ENCODE data around the gene GRIN2A. TPM values are rescaled to one million over a fixed set of nuclear protein-coding genes. Genes with fewer than 3 reads are reported as not detected.

Gene GRIN2A
- total RNA-seq, 1 donor from 2014 or later: not detected

DNA sequence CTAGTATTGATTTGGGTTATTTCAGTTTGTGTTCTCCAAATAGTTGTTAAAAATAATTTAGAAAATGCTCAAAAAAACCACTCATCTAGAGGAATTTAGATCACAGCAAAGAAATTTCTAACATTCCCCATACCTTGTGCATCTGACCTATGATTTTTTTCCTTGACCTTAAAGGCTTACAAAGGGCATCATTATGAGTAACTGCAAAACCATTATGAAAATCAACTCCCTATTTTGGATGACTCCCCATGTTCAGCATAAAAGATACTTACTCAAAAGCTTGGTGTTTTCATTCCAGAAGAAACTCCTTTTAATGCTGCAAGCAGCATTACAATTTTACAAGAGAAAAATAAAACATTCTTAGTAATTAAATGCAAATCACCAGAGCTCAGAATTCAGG lies 83.2 kb downstream of the GRIN2A start:
- DNase-seq (ENCODE audit: low read depth): no peak
- TF ChIP-seq, protein P1, sequence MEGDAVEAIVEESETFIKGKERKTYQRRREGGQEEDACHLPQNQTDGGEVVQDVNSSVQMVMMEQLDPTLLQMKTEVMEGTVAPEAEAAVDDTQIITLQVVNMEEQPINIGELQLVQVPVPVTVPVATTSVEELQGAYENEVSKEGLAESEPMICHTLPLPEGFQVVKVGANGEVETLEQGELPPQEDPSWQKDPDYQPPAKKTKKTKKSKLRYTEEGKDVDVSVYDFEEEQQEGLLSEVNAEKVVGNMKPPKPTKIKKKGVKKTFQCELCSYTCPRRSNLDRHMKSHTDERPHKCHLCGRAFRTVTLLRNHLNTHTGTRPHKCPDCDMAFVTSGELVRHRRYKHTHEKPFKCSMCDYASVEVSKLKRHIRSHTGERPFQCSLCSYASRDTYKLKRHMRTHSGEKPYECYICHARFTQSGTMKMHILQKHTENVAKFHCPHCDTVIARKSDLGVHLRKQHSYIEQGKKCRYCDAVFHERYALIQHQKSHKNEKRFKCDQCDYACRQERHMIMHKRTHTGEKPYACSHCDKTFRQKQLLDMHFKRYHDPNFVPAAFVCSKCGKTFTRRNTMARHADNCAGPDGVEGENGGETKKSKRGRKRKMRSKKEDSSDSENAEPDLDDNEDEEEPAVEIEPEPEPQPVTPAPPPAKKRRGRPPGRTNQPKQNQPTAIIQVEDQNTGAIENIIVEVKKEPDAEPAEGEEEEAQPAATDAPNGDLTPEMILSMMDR (conservative IDR thresholded peaks at IDR 0.05; ENCODE audit: low read depth, low read length): no peak
- H3K4me3 ChIP-seq (ENCODE audit: low read depth, low read length): no peak overlapping the region

DNA sequence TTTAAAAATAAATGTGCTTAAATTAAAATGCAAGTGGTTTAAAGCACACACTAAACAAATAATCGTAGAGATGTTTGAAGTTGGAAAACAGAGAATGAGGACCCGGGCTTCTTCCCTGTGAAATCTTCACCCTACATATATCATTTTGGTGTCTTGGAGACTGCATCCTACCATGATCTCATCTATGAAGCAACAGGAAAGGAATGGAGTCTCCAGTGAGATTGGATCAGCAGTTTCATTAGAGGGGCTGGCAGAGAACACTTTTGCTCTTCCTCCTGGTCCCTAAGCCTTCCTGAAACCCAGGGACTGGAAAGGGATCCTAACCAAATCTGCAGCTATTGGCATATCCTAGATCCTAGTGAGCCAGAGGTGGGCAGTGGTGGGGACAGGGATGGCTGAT lies 85.0 kb downstream of the GRIN2A start:
- TF ChIP-seq, protein P1 (conservative IDR thresholded peaks at IDR 0.05; ENCODE audit: low read depth, low read length): no peak
- H3K4me3 ChIP-seq (ENCODE audit: low read depth, low read length): no peak overlapping the region
- no peak for DNase-seq (ENCODE audit: low read depth)

DNA sequence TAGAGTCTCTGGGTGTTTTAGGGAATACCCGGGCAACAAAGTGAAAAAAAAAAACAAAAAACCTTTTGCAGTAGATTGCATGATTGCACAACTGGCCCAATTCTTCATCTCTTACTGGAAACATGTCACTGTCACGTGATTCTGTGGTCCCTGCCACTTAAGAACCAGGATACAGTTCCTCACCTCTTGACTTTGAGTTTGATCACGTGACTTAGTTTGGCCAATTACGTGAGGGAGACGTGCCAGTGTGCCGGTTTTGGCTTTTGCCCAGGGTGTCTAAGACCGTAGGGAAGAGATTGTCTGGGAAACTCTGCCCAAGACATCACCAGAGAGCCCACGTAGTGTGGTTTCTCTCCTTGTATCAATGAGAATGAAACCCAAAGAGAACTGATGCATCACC lies 88.7 kb downstream of the GRIN2A start:
- H3K4me3 ChIP-seq (ENCODE audit: low read depth, low read length): no peak overlapping the region
- TF ChIP-seq, protein P1 (conservative IDR thresholded peaks at IDR 0.05; ENCODE audit: low read depth, low read length): no peak

DNA sequence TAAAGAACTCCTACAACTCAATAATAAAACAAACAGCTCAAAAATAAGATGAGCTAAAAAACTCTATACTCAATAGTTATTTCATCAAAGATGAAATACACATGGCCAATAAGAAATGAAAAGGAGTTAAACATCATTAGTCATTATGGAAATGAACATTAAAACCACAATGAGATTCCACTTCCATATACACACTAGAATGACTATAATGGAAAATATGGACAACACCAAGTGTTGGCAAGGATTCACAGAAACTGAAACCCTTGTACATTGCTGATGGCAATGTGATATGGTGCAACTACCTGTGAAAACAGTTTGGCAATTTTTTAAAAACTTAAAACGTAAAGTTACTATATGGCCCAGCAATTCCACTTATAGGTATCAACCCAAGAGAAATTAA lies 91.4 kb downstream of the GRIN2A start:
- TF ChIP-seq, protein P1 (conservative IDR thresholded peaks at IDR 0.05; ENCODE audit: low read depth, low read length): no peak
- no peak overlapping the region for H3K4me3 ChIP-seq (ENCODE audit: low read depth, low read length)
- no peak for DNase-seq (ENCODE audit: low read depth)

More for the DNA sequence above, 88.7 kb downstream of the GRIN2A start:
- no peak for DNase-seq (ENCODE audit: low read depth)

DNA sequence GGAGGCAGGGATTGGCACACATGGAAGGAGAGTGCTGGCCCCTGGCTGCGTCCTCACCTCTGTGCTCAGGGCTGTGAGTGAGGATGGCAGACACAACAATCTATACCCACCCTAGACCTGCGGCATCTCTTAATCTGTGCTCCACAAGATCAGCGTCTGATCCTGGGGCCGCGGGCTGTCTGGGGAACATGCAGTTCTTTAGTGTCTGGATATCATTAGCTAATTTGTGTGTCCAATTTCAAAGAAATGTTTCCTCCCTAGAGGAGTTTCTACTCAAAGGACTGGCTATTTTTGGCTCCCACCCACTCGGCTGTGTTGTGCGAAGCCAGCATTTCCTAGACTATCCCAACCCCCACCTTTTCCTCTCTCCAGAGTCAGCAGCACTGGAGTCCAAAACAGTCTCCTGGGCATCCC lies 93.8 kb downstream of the GRIN2A start:
- TF ChIP-seq, protein P1 (conservative IDR thresholded peaks at IDR 0.05; ENCODE audit: low read depth, low read length): no peak
- DNase-seq (ENCODE audit: low read depth): no peak
- H3K4me3 ChIP-seq (ENCODE audit: low read depth, low read length): no peak overlapping the region

DNA sequence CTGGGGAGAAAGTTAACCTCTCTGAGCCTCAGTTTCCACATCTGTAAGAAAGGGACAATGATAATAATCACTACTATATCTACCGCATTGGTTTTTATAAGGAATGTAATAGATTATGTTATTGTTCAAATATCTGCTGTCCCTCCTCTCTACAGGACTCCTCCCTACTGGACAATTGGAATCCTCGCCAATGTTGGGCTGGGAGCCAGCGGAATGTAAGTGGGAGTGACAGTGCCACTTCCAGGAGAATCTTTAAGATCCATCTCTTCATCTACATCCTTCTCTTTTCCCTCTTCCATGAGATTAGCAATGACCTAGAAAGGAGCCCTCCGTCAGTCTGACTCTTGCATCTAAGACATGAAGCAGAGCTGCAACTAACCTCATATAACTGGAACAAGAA lies 95.1 kb downstream of the GRIN2A start:
- no peak for DNase-seq (ENCODE audit: low read depth)
- TF ChIP-seq, protein P1 (conservative IDR thresholded peaks at IDR 0.05; ENCODE audit: low read depth, low read length): no peak
- H3K4me3 ChIP-seq (ENCODE audit: low read depth, low read length): no peak overlapping the region

DNA sequence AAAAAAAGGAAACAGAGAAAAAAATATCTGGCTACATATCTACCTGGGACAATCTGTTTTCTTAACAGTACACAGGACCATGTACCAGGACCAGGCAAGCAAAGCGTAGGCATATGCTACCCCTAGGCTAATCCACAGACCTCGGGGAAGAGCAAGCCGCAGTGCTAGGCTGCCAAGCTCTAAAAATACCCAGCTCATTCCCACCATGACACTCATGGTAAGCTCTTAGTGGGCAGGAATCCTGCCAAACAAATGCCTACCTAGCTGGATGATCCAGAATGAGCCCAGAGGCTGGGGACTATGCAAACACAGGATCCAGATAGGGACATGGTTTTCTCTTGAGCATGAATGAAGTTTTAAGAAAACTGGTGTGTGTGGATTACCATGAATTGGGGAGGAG lies 95.6 kb downstream of the GRIN2A start:
- H3K4me3 ChIP-seq (ENCODE audit: low read depth, low read length): no peak overlapping the region
- DNase-seq (ENCODE audit: low read depth): no peak
- TF ChIP-seq, protein P1 (conservative IDR thresholded peaks at IDR 0.05; ENCODE audit: low read depth, low read length): no peak
